A549 (cell line): ENCODE measurements around the gene EFHC1. TPM values are rescaled to one million over a fixed set of nuclear protein-coding genes. Genes with fewer than 3 reads are reported as not detected.

Experiments used
- ATAC-seq, 2 experiments: fragments of 200-7000 bp in 1 of 2; fragments of >200 bp in 1 of 2; cut with Nextera tagmentation in 1 of 2; cut with Tn5 transposase in 1 of 2; 3 replicates each; pipeline versions ENCODE4 v1.8.0 to v1.9.1; 2018 to 2020; ENCODE audit warnings: mild to moderate bottlenecking in 1 of 2, moderate library complexity in 1 of 2
- CTCF ChIA-PET: fragments of 300-600 bp; sonication (Branson Sonifier 250); formaldehyde crosslinking; extraction: SDS; loops from one replicate; lab custom pipeline; 2021; ENCODE audit warnings: antibody characterized with exemption, inconsistent platforms; lab: Yijun Ruan, JAX
- POLR2A ChIA-PET: fragments of 350-600 bp; formaldehyde crosslinking; extraction: SDS; loops from one replicate; lab custom pipeline; 2021; ENCODE audit warnings: antibody characterized with exemption, inconsistent platforms; lab: Yijun Ruan, JAX
- DNase-seq, 2 experiments: peaks; one replicate each; pipeline versions ENCODE4 v3.0.0 to v3.0.0-alpha.2; 2011 to 2016; ENCODE audit warnings: low read depth in 1 of 2, low spot score in 1 of 2
- FAIRE-seq: peaks from 2 replicates; lab custom pipeline; 2011; peaks lifted over from hg19 to GRCh38; lab: Jason Lieb, UNC
- H3K27ac ChIP-seq, 2 experiments: fragments of >200 bp; sonication (Bioruptor Twin); formaldehyde crosslinking; 3 replicates each; pipeline ENCODE4 v1.5.1; 2016 to 2017
- H3K4me1 ChIP-seq: fragments of >200 bp; sonication (Bioruptor Twin); formaldehyde crosslinking; 3 replicates; pipeline ENCODE4 v1.6.1; 2016
- H3K4me2 ChIP-seq: fragments of >200 bp; sonication (Bioruptor Twin); formaldehyde crosslinking; 3 replicates; pipeline ENCODE4 v1.6.1; 2016
- H3K4me3 ChIP-seq: fragments of >200 bp; sonication (Bioruptor Twin); formaldehyde crosslinking; 3 replicates; pipeline ENCODE4 v1.5.1; 2016
- H3K9me3 ChIP-seq: fragments of >200 bp; sonication (Bioruptor Twin); formaldehyde crosslinking; 3 replicates; pipeline ENCODE4 v1.6.1; 2016
- CBX2 ChIP-seq: fragments of 200-600 bp; sonication (generic); IDR thresholded peaks from 2 replicates; pipeline ENCODE4 v1.6.1; 2016; ENCODE audit warnings: low read depth, mild to moderate bottlenecking, borderline replicate concordance
- EHF ChIP-seq: fragments of 250-450 bp; sonication (Bioruptor Pico); IDR thresholded peaks from 2 replicates; pipeline ENCODE4 v1.5.0; 2020; ENCODE audit warnings: mild to moderate bottlenecking
- EP300 ChIP-seq, 2 experiments: fragments of >200 bp; sonication (Bioruptor Twin); formaldehyde crosslinking; IDR thresholded peaks; 2 replicates in 1 of 2; 3 replicates in 1 of 2; pipeline ENCODE4 v1.6.1; 2016 to 2017
- ESRRA ChIP-seq: fragments of 150-350 bp; IDR thresholded peaks from 2 replicates; pipeline ENCODE4 v1.6.1; 2014; ENCODE audit warnings: mild to moderate bottlenecking, low read length, borderline replicate concordance
- FOSB ChIP-seq: fragments of 250-450 bp; sonication (Bioruptor Pico); IDR thresholded peaks from 2 replicates; pipeline ENCODE4 v1.5.0; 2020; ENCODE audit warnings: mild to moderate bottlenecking, moderate library complexity
- FOSL2 ChIP-seq, 2 experiments: fragments of 450-650 bp in 1 of 2; fragments of >200 bp in 1 of 2; sonication (Bioruptor Twin) in 1 of 2; formaldehyde crosslinking; IDR thresholded peaks; 2 replicates each; pipeline versions ENCODE4 v1.5.0 to v1.6.1; 2016 to 2020; ENCODE audit warnings: mild to moderate bottlenecking in 1 of 2, moderate library complexity in 1 of 2
- HOXB13 ChIP-seq: fragments of 250-450 bp; sonication (Bioruptor Pico); IDR thresholded peaks from 2 replicates; pipeline ENCODE4 v1.5.0; 2020; ENCODE audit warnings: low read depth, mild to moderate bottlenecking, moderate library complexity
- HOXB5 ChIP-seq: fragments of 250-450 bp; sonication (Bioruptor Pico); IDR thresholded peaks from 2 replicates; pipeline ENCODE4 v1.5.0; 2020; ENCODE audit warnings: mild to moderate bottlenecking, moderate library complexity
- JUN ChIP-seq, 2 experiments: fragments of >200 bp; sonication (Bioruptor Twin); formaldehyde crosslinking; IDR thresholded peaks; 2 replicates in 1 of 2; 3 replicates in 1 of 2; pipeline ENCODE4 v1.6.1; 2016 to 2017
- MYC ChIP-seq: IDR thresholded peaks from 2 replicates; pipeline ENCODE4 v1.6.1; 2012; ENCODE audit warnings: mild to moderate bottlenecking, inconsistent platforms, low read length, improper control_type of control experiment, borderline replicate concordance
- NFE2L2 ChIP-seq: fragments of 150-350 bp; conservative IDR thresholded peaks from 2 replicates; pipeline ENCODE4 v1.6.1; 2014; ENCODE audit warnings: low read length
- NPAS2 ChIP-seq: fragments of 250-450 bp; sonication (Bioruptor Pico); IDR thresholded peaks from 2 replicates; pipeline ENCODE4 v1.8.0; 2022; ENCODE audit warnings: mild to moderate bottlenecking, moderate library complexity, borderline replicate concordance
- PHF8 ChIP-seq: fragments of 200-600 bp; sonication (generic); IDR thresholded peaks from 2 replicates; pipeline ENCODE4 v1.6.1; 2016; ENCODE audit warnings: low read depth, mild to moderate bottlenecking, antibody characterized with exemption, moderate library complexity, borderline replicate concordance
- RCOR1 ChIP-seq: fragments of 150-350 bp; IDR thresholded peaks from 2 replicates; pipeline ENCODE4 v1.6.1; 2014; ENCODE audit warnings: antibody characterized with exemption, low read length, low read depth
- REST ChIP-seq: fragments of 200-600 bp; sonication (generic); IDR thresholded peaks from 2 replicates; pipeline ENCODE4 v1.6.1; 2016; ENCODE audit warnings: antibody characterized with exemption, mild to moderate bottlenecking, moderate library complexity
- USF2 ChIP-seq: fragments of 450-650 bp; IDR thresholded peaks from 2 replicates; pipeline ENCODE4 v1.6.1; 2014; ENCODE audit warnings: antibody characterized with exemption
- ZC3H11A ChIP-seq: fragments of 450-650 bp; IDR thresholded peaks from 2 replicates; pipeline ENCODE4 v1.6.1; 2014; ENCODE audit warnings: antibody characterized with exemption, mild to moderate bottlenecking
- ZFP36 ChIP-seq: fragments of 450-650 bp; IDR thresholded peaks from 2 replicates; pipeline ENCODE4 v1.6.1; 2014; ENCODE audit warnings: borderline replicate concordance; ENCODE audit not compliant: partially characterized antibody
- ZNF302 ChIP-seq: fragments of 250-450 bp; sonication (Bioruptor Pico); IDR thresholded peaks from 2 replicates; pipeline ENCODE4 v1.9.0; 2021; ENCODE audit warnings: inconsistent platforms, mild to moderate bottlenecking, moderate library complexity
- WGBS: methylation state at CpG from one replicate; pipeline ENCODE4 v1.1.6; 2017; ENCODE audit errors: missing lambda C conversion rate; 5-methylcytosine and 5-hydroxymethylcytosine counted together
- polyA plus RNA-seq, 4 experiments: library from polyadenylated mRNA; depleted of rRNA in 3 of 4; stranded (reverse); fragments of >200 nt; fragmentation: RNase III in 1 of 4; extraction: RNeasy Plus Mini Kit Qiagen cat#74134 plus additional on column Dnase treatment in 1 of 4; gene quantifications; 2 replicates in 3 of 4; 3 replicates in 1 of 4; pipeline ENCODE4 v1.2.3, GENCODE V29; 2011 to 2017
- TF ChIP-seq, protein P1 (sequence below): fragments of 250-450 bp; sonication (Bioruptor Pico); IDR thresholded peaks from 2 replicates; pipeline ENCODE4 v1.5.0; 2021; ENCODE audit warnings: mild to moderate bottlenecking, moderate library complexity, borderline replicate concordance
- TF ChIP-seq, protein P2 (sequence below): IDR thresholded peaks from 2 replicates; pipeline ENCODE4 v1.6.1; 2012; ENCODE audit warnings: low read depth, borderline replicate concordance
- TF ChIP-seq, protein P3 (sequence below): fragments of >200 bp; sonication (Bioruptor Twin); formaldehyde crosslinking; IDR thresholded peaks from 2 replicates; pipeline ENCODE4 v1.6.1; 2016
- TF ChIP-seq, protein P4 (sequence below): fragments of 150-350 bp; IDR thresholded peaks from 2 replicates; pipeline ENCODE4 v1.6.1; 2014; ENCODE audit warnings: low read depth, mild to moderate bottlenecking, low read length

EFHC1 gene
- polyA plus RNA-seq, 2 of the 4 experiments (the other 2 are of a cell fraction), result 14.0 to 46.7 TPM

- TF ChIP-seq ZFP36 (no peak), FOSB (CRISPR knock-in tag) (no peak), HOXB13 (CRISPR knock-in tag) (no peak), CBX2 (no peak), RCOR1 (no peak)
- TF ChIP-seq, protein P1, sequence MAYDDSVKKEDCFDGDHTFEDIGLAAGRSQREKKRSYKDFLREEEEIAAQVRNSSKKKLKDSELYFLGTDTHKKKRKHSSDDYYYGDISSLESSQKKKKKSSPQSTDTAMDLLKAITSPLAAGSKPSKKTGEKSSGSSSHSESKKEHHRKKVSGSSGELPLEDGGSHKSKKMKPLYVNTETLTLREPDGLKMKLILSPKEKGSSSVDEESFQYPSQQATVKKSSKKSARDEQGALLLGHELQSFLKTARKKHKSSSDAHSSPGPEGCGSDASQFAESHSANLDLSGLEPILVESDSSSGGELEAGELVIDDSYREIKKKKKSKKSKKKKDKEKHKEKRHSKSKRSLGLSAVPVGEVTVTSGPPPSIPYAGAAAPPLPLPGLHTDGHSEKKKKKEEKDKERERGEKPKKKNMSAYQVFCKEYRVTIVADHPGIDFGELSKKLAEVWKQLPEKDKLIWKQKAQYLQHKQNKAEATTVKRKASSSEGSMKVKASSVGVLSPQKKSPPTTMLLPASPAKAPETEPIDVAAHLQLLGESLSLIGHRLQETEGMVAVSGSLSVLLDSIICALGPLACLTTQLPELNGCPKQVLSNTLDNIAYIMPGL (CRISPR knock-in tag), result no peak
- DNase-seq, result no peak
- ChIA-PET POLR2A (no interaction called here), CTCF (interaction anchor here (1.0 to 1.1 kb wide), 2 partner anchors 22 to 115 kb away, joined by 3 read pairs; no protein-coding TSS in a partner anchor)
- H3K9me3 ChIP-seq, result no peaks in the 10 kb centered on the region
- ATAC-seq, result no peak
- no peak for FAIRE-seq
- H3K4me3 ChIP-seq, result no peak overlapping the region
- H3K4me1 ChIP-seq, result no peaks in the 10 kb centered on the region
- WGBS, result 72% methylated on average over 3 of the region's 3 CpGs
- H3K27ac ChIP-seq, result no peak overlapping the region
- no peak overlapping the region for H3K4me2 ChIP-seq
Observed at GRCh38 chr6:52377538-52378221, 42.5 kb upstream of the EFHC1 start.

DNA sequence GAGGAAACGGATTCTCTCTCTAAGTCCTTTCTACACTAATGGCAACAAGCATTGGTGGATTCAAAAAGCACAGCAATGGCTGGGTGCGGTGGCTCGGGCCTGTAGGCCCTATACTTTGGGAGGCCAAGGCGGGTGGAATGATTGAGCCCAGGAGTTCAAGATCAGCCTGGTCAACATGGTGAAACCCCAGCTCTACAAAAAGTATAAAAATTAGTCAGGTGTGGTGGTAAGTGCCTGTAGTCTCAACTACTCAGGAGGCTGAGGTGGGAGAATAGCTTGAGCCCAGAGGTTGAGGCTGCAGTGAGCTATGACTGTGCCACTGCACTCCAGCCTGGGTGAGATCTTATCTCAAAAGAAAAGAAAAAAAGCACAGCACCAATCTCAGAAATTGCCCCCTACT is 38.9 kb upstream of the EFHC1 start:
- Histone ChIP-seq H3K4me1 (no peaks in the 10 kb centered on the region), H3K27ac (no peak overlapping the region), H3K4me3 (no peak overlapping the region), H3K9me3 (no peaks in the 10 kb centered on the region), H3K4me2 (no peak overlapping the region)
- ChIA-PET POLR2A (no interaction called here), CTCF (interaction anchor here (1.0 to 1.4 kb wide), 3 partner anchors 95 to 281 kb away, joined by 3 to 4 read pairs (median 3); no protein-coding TSS in a partner anchor)
- WGBS, result 93% methylated on average over 4 of the region's 4 CpGs
- DNase-seq (no peak), FAIRE-seq (no peak), ATAC-seq (no peak)
- TF ChIP-seq, protein P2, sequence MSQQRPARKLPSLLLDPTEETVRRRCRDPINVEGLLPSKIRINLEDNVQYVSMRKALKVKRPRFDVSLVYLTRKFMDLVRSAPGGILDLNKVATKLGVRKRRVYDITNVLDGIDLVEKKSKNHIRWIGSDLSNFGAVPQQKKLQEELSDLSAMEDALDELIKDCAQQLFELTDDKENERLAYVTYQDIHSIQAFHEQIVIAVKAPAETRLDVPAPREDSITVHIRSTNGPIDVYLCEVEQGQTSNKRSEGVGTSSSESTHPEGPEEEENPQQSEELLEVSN, result no peak
- TF ChIP-seq PHF8 (no peak), EP300 (IDR thresholded peaks at IDR 0.05) (no peak), MYC (no peak), ZNF302 (CRISPR knock-in tag) (no peak), CBX2 (no peak), FOSL2 (IDR thresholded peaks at IDR 0.05) (no peak), FOSL2 (CRISPR knock-in tag; IDR thresholded peaks at IDR 0.05) (no peak), REST (no peak), ZC3H11A (no peak), USF2 (no peak), NFE2L2 (no peak), ESRRA (no peak), EHF (no peak), JUN (IDR thresholded peaks at IDR 0.05) (no peak), NPAS2 (CRISPR knock-in tag) (no peak), HOXB5 (CRISPR knock-in tag) (no peak)
- TF ChIP-seq, protein P3, sequence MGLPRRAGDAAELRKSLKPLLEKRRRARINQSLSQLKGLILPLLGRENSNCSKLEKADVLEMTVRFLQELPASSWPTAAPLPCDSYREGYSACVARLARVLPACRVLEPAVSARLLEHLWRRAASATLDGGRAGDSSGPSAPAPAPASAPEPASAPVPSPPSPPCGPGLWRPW, result no peak
- TF ChIP-seq, protein P1 (CRISPR knock-in tag), result no peak
- TF ChIP-seq, protein P4, sequence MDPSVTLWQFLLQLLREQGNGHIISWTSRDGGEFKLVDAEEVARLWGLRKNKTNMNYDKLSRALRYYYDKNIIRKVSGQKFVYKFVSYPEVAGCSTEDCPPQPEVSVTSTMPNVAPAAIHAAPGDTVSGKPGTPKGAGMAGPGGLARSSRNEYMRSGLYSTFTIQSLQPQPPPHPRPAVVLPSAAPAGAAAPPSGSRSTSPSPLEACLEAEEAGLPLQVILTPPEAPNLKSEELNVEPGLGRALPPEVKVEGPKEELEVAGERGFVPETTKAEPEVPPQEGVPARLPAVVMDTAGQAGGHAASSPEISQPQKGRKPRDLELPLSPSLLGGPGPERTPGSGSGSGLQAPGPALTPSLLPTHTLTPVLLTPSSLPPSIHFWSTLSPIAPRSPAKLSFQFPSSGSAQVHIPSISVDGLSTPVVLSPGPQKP, result no peak
